Natural killer cell treated with Interleukin-12 subunit alpha and Interleukin-12 subunit beta and Interleukin-15 and Interleukin-18, amount 100 ng/mL, for 72 hours (primary cell): ENCODE data around the gene WNT2B. TPM values are rescaled to one million over a fixed set of nuclear protein-coding genes. Genes with fewer than 3 reads are reported as not detected.

Experiments
- ATAC-seq, 2 donors: fragments of 150-1000 bp; cut with Tn5 transposase in 1 of 2; sonication (Bioruptor Pico), chemical (Tn5 transposase) in 1 of 2; 2 replicates each; pipeline ENCODE4 v1.10.0; 2021
- DNase-seq: peaks from one replicate; pipeline ENCODE4 v3.0.0; 2022; ENCODE audit warnings: low spot score
- H3K27ac Mint-ChIP-seq, 2 donors: 1 replicate in 1 of 2; 2 replicates in 1 of 2; pipeline ENCODE4 v1.8.0; 2022; ENCODE audit warnings: mixed read lengths in 2 of 2, mild to moderate bottlenecking in 1 of 2, moderate library complexity in 1 of 2
- H3K27me3 Mint-ChIP-seq, 2 donors: 1 replicate in 1 of 2; 2 replicates in 1 of 2; pipeline ENCODE4 v1.8.0; 2022; ENCODE audit warnings: mixed read lengths in 2 of 2
- H3K36me3 Mint-ChIP-seq: one replicate; pipeline ENCODE4 v1.8.0; 2022; ENCODE audit warnings: mixed read lengths
- H3K4me1 Mint-ChIP-seq, 2 donors: 1 replicate in 1 of 2; 2 replicates in 1 of 2; pipeline ENCODE4 v1.8.0; 2022; ENCODE audit warnings: low read depth in 2 of 2, mixed read lengths in 2 of 2, mild to moderate bottlenecking in 1 of 2
- H3K4me3 Mint-ChIP-seq: one replicate; pipeline ENCODE4 v1.8.0; 2022; ENCODE audit warnings: mixed read lengths
- H3K9me3 Mint-ChIP-seq: 2 replicates; pipeline ENCODE4 v1.8.0; 2022; ENCODE audit warnings: mixed read lengths
- total RNA-seq, 2 donors: library from RNA; stranded (reverse); gene quantifications; one replicate each; pipeline ENCODE4 v1.2.3, GENCODE V29; 2022

WNT2B gene
- total RNA-seq, 2 donors from 2014 or later, result 0.14 to 0.86 TPM

- peaks cover 25 to 33% of the 10 kb centered on the region in 2 donors for H3K27me3 Mint-ChIP-seq
- H3K9me3 Mint-ChIP-seq, result no peaks in the 10 kb centered on the region
- H3K4me1 Mint-ChIP-seq, result peaks cover 0 to 12% of the 10 kb centered on the region in 2 donors
- ATAC-seq (peak; percentile 43 to 45), DNase-seq (no peak)
- no peak overlapping the region for H3K27ac Mint-ChIP-seq
- H3K4me3 Mint-ChIP-seq, result peak overlapping the region; percentile 36
- no peaks in the 10 kb centered on the region for H3K36me3 Mint-ChIP-seq
Observed at GRCh38 chr1:112509005-112509659, 367 bp downstream of the WNT2B start.

DNA sequence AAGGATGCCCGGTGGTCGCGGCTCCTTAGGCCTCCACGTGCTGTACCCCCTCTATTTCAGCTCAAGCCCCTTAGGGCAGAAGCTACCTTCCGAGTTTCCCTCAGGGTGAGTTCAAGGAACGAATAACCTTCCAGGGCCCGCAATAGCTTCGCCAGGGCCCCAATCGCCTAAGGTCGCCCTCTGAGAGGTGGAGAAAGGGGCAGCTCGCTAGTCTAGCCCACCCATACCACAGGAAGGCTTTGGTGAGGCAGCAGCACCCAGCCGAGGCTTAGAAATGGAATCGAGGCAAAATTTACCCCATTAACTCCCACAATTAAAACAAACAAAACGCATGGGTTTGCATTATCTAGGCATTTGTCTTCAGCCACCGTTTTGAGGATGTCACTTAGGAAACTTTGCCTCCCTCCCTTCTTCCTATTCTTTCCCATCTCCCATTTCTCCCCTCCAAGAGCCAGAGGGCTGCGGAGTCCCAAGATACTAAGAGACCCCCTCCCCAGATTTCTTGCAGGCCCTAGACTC is 954 bp downstream of the WNT2B start:
- Mint-ChIP-seq H3K4me1 (peaks cover 0 to 12% of the 10 kb centered on the region in 2 donors), H3K4me3 (peak overlapping the region; percentile 55), H3K27ac (no peak overlapping the region), H3K36me3 (no peaks in the 10 kb centered on the region), H3K27me3 (peaks cover 20 to 27% of the 10 kb centered on the region in 2 donors), H3K9me3 (no peaks in the 10 kb centered on the region)
- no peak for ATAC-seq
- DNase-seq, result no peak

DNA sequence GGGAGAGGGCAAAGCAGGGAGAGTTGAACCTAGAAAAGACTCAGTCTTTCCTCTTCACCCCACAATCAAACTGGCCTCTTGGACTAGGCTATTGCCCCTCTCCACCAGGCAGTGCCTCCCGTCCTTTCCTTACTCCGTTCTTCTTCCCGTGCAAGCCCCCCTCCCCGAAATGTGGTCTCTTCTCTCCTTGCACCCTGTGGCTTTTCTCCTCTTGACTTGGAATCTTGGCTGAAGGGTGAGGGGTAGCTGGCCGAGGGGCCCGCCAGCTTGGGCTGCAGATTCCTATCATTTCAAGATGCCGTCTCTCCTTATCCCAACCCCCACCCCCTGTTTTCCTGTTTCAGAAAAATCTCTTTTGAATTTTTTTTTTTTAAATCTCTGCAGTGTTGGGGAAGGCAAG is 1.6 kb downstream of the WNT2B start:
- Mint-ChIP-seq H3K9me3 (no peaks in the 10 kb centered on the region), H3K27me3 (peaks cover 21 to 22% of the 10 kb centered on the region in 2 donors), H3K4me1 (peaks cover 0 to 12% of the 10 kb centered on the region in 2 donors), H3K36me3 (no peaks in the 10 kb centered on the region), H3K4me3 (peak overlapping the region; percentile 55), H3K27ac (no peak overlapping the region)
- ATAC-seq (no peak), DNase-seq (no peak)

DNA sequence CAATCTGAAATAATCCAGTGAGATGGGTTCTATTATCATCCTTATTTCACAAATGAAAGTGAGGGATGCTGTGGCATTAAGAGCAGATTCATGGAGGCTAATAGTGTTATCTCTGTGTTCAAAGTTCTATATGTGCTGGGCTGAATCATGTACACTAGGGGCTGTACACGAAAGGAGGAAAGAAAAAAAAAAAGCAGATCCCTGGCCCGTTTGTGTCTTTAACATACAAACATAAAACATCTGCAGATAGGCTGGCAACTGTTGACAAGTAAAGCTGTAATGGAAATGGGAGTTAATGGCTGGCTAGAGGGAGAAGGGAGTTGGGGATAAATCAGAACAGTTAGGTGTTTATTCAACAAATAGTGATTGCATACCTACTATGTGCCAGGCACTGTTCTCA is 3.1 kb downstream of the WNT2B start:
- H3K27me3 Mint-ChIP-seq, result peaks cover 19 to 22% of the 10 kb centered on the region in 2 donors

DNA sequence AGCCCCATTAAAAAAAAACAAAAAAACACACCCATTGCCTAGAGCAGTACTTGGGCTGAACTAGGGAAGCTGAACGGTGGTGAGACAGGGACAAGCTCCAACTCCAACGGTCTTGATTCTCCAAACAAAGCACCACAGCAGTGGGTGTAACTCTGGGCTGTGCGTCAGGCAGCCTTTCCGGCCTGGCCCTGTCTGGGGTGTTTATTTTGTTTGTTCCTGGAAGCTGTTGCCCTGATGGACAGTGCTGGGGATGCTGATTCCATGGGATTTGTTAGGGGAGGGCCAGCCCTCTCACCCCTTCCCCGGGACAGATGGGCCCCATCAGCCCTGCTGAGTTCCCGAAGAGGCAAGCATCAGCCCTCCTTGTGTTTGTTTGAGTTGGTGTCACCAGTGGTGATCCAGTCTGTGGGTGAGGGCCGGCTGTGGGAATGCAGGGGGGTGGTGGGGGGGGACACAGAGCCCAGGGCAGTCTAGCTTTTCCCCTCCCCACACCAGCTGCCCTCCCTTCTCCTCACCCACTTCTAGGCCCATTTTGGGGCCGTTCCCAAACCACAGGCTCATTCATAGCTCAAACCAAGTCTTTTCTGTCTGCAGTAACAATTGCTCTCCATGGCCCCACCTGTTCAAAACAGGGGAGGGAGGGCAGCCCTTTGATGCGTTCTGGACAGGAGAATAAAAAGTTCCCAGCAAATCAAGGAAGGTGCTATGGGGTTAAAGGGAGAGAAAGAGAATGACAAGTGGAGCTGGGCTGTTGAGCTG is 4.5 kb downstream of the WNT2B start:
- ATAC-seq, result no peak

More for the DNA sequence above, 3.1 kb downstream of the WNT2B start:
- no peak for DNase-seq
- no peak overlapping the region for H3K27ac Mint-ChIP-seq
- H3K9me3 Mint-ChIP-seq, result no peaks in the 10 kb centered on the region
- H3K36me3 Mint-ChIP-seq, result no peaks in the 10 kb centered on the region
- ATAC-seq, result no peak
- H3K4me3 Mint-ChIP-seq, result no peak overlapping the region
- H3K4me1 Mint-ChIP-seq, result peaks cover 0 to 12% of the 10 kb centered on the region in 2 donors

GRCh38 chr1:112514901-112515300 is 6.1 kb downstream of the WNT2B start:
- Mint-ChIP-seq H3K4me1 (peaks cover 0 to 3% of the 10 kb centered on the region in 2 donors), H3K27me3 (peaks cover 10 to 14% of the 10 kb centered on the region in 2 donors), H3K27ac (no peak overlapping the region), H3K4me3 (no peak overlapping the region), H3K36me3 (no peaks in the 10 kb centered on the region), H3K9me3 (no peaks in the 10 kb centered on the region)
- no peak for DNase-seq
- ATAC-seq, result no peak

More for the DNA sequence above, 4.5 kb downstream of the WNT2B start:
- Mint-ChIP-seq H3K27me3 (peaks cover 14 to 18% of the 10 kb centered on the region in 2 donors), H3K4me1 (peaks cover 0 to 6% of the 10 kb centered on the region in 2 donors), H3K9me3 (no peaks in the 10 kb centered on the region), H3K27ac (no peak overlapping the region), H3K4me3 (no peak overlapping the region), H3K36me3 (no peaks in the 10 kb centered on the region)
- no peak for DNase-seq

DNA sequence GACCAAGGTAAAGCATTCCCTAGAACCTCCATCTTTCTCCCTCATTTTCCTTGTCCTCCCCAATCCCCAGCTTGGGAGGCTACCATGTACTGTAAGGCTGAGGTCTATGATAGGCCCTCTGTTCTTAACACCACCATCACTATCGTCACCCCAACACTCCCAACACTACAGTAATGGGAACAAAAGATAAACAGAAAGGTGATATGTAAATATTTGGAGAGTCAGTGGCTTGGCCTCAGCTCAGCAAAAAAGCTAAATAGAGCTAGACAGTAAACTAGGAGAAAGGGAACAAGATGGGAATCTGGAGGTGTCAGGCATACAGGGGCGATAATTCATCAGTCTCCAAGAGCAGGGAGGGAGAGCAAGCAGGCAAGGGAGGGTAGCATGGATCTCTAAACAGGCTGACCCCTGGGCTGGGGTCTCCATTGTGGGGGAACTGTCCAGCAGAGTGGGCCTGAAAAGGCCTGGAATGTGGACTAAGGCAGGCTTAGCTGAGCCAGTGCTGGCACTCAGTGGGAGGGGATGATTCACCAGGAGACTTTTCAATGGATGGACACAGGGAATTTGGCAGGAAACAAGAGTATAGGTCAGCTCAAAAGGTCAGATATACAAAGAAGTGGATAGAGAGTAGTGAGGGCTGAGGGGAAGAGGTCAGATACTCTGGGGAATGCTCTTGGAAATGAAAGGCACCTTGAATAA is 6.7 kb downstream of the WNT2B start:
- DNase-seq (no peak), ATAC-seq (no peak)
- H3K36me3 Mint-ChIP-seq, result no peaks in the 10 kb centered on the region
- H3K27me3 Mint-ChIP-seq, result peaks cover 5 to 9% of the 10 kb centered on the region in 2 donors
- no peaks in the 10 kb centered on the region for H3K9me3 Mint-ChIP-seq
- H3K27ac Mint-ChIP-seq, result no peak overlapping the region
- no peak overlapping the region for H3K4me3 Mint-ChIP-seq
- no peaks in the 10 kb centered on the region for H3K4me1 Mint-ChIP-seq

DNA sequence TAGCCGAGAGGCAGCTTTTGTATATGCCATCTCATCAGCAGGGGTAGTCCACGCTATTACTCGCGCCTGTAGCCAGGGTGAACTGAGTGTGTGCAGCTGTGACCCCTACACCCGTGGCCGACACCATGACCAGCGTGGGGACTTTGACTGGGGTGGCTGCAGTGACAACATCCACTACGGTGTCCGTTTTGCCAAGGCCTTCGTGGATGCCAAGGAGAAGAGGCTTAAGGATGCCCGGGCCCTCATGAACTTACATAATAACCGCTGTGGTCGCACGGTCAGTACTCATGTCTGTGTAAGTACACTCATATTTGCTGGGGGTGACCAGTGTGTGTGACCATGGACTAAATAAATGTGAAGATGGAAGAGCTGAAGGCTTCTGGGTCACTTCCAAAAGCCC is 7.4 kb downstream of the WNT2B start:
- Mint-ChIP-seq H3K27ac (no peak overlapping the region), H3K27me3 (peaks cover 0 to 6% of the 10 kb centered on the region in 2 donors)

DNA sequence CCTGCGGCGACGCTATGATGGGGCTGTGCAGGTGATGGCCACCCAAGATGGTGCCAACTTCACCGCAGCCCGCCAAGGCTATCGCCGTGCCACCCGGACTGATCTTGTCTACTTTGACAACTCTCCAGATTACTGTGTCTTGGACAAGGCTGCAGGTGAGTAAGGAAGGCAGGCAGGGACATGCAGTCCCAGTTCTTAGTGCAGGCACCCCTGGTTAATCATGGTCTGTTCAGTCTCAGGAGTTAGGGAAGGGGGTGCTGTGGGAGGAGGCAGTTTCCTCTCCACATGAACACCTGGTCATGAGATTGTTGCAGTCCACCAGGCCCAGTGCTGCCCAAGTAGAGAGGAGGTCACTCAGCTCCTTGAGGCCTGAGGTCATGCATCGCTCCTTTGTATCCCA is 8.5 kb downstream of the WNT2B start:
- Mint-ChIP-seq H3K27ac (no peak overlapping the region), H3K4me1 (no peaks in the 10 kb centered on the region), H3K27me3 (peaks cover 0 to 3% of the 10 kb centered on the region in 2 donors), H3K9me3 (no peaks in the 10 kb centered on the region), H3K4me3 (no peak overlapping the region), H3K36me3 (no peaks in the 10 kb centered on the region)
- no peak for DNase-seq
- no peak for ATAC-seq

More for the DNA sequence above, 7.4 kb downstream of the WNT2B start:
- H3K4me1 Mint-ChIP-seq, result no peaks in the 10 kb centered on the region
- H3K9me3 Mint-ChIP-seq, result no peaks in the 10 kb centered on the region
- no peaks in the 10 kb centered on the region for H3K36me3 Mint-ChIP-seq
- ATAC-seq (no peak), DNase-seq (no peak)
- H3K4me3 Mint-ChIP-seq, result no peak overlapping the region

GRCh38 chr1:112517646-112518045 is 8.9 kb downstream of the WNT2B start:
- ATAC-seq, result no peak
- H3K27me3 Mint-ChIP-seq, result peaks cover 0 to 3% of the 10 kb centered on the region in 2 donors
- no peaks in the 10 kb centered on the region for H3K9me3 Mint-ChIP-seq
- no peaks in the 10 kb centered on the region for H3K4me1 Mint-ChIP-seq
- no peak for DNase-seq
- H3K4me3 Mint-ChIP-seq, result no peak overlapping the region
- no peak overlapping the region for H3K27ac Mint-ChIP-seq
- no peaks in the 10 kb centered on the region for H3K36me3 Mint-ChIP-seq

DNA sequence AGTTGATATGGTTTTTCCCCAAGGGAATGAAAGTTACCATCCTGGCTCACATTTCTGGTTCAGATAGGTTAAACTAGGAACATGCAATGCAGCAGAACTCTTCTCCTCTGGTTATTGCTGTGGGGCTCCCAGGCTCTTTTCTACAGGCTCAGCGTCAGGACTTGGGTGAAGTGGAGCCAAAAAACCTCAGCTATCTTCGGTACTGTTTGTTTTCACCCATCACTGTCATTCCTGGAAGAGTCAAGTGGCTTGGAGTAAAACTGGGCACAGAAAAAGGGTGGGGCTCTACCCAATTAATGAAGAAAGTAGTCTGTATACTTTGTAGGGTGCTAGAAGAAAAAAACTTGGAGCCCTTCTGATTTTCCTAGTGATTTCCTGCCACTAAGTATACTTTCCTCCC is 9.4 kb downstream of the WNT2B start:
- H3K36me3 Mint-ChIP-seq, result no peaks in the 10 kb centered on the region
- H3K27ac Mint-ChIP-seq, result no peak overlapping the region
- ATAC-seq (no peak), DNase-seq (no peak)
- no peak overlapping the region for H3K4me3 Mint-ChIP-seq
- peaks cover 0 to 3% of the 10 kb centered on the region in 2 donors for H3K27me3 Mint-ChIP-seq
- H3K4me1 Mint-ChIP-seq, result no peaks in the 10 kb centered on the region
- H3K9me3 Mint-ChIP-seq, result no peaks in the 10 kb centered on the region

DNA sequence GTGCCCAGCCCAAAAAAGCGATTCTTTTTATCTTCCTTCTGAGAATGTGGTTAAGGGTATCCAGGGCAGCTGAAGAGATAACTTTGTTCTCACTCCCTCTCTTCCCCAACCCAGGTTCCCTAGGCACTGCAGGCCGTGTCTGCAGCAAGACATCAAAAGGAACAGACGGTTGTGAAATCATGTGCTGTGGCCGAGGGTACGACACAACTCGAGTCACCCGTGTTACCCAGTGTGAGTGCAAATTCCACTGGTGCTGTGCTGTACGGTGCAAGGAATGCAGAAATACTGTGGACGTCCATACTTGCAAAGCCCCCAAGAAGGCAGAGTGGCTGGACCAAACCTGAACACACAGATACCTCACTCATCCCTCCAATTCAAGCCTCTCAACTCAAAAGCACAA is 11.4 kb downstream of the WNT2B start:
- H3K36me3 Mint-ChIP-seq, result no peaks in the 10 kb centered on the region
- H3K4me1 Mint-ChIP-seq, result no peaks in the 10 kb centered on the region
- no peak for DNase-seq
- H3K9me3 Mint-ChIP-seq, result no peaks in the 10 kb centered on the region
- H3K27me3 Mint-ChIP-seq, result peaks cover 0 to 3% of the 10 kb centered on the region in 2 donors
- no peak overlapping the region for H3K4me3 Mint-ChIP-seq
- no peak overlapping the region for H3K27ac Mint-ChIP-seq
- no peak for ATAC-seq

DNA sequence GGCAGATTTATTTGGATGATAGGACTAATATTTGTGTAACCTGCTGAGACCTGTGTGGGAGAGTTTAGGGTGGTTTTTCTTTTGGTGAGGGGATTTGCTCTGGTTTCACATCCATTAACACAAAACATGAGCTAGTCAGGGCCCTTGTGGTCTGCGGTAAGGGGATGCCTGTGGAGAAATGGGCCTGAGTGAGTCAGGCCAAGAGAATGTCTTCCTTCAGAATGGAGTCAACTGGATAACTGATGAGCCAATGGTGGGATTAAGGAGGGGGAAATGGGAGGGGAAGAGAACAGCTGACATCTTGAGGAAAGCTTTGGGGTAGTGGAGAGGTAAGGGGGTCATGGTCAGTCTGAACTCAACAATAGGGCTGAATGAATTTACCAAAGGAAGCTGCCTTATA is 13.9 kb downstream of the WNT2B start:
- H3K4me3 Mint-ChIP-seq, result no peak overlapping the region
- no peak for DNase-seq
- no peaks in the 10 kb centered on the region for H3K9me3 Mint-ChIP-seq
- H3K36me3 Mint-ChIP-seq, result no peaks in the 10 kb centered on the region
- no peak overlapping the region for H3K27ac Mint-ChIP-seq
- H3K27me3 Mint-ChIP-seq, result no peaks in the 10 kb centered on the region
- no peaks in the 10 kb centered on the region for H3K4me1 Mint-ChIP-seq
- no peak for ATAC-seq

GRCh38 chr1:112524251-112524650 is 15.5 kb downstream of the WNT2B start:
- Mint-ChIP-seq H3K4me1 (no peaks in the 10 kb centered on the region), H3K9me3 (no peaks in the 10 kb centered on the region), H3K27ac (no peak overlapping the region)

More at GRCh38 chr1:112524251-112524650, 15.5 kb downstream of the WNT2B start:
- no peaks in the 10 kb centered on the region for H3K27me3 Mint-ChIP-seq
- no peak overlapping the region for H3K4me3 Mint-ChIP-seq
- ATAC-seq (no peak), DNase-seq (no peak)
- H3K36me3 Mint-ChIP-seq, result no peaks in the 10 kb centered on the region
